SU-DHL-6 (cell line): ENCODE results near the gene ZNF583.

Experiments used
- EZH2phosphoT487 ChIP-seq: fragments of 200-600 bp; sonication (generic), shearing (Covaris generic); conservative IDR thresholded peaks from 2 replicates; pipeline ENCODE4 v1.6.1; 2018; ENCODE audit warnings: mild to moderate bottlenecking, antibody characterized with exemption, low read length, moderate library complexity, mixed read lengths
- TF ChIP-seq, protein P1 (sequence below): fragments of 200-600 bp; sonication (generic); IDR thresholded peaks from one replicate; pipeline ENCODE4 v1.5.1; 2017; ENCODE audit warnings: antibody characterized with exemption, mild to moderate bottlenecking, low read length, moderate library complexity; ENCODE audit not compliant: insufficient read depth, poor library complexity, severe bottlenecking

DNA sequence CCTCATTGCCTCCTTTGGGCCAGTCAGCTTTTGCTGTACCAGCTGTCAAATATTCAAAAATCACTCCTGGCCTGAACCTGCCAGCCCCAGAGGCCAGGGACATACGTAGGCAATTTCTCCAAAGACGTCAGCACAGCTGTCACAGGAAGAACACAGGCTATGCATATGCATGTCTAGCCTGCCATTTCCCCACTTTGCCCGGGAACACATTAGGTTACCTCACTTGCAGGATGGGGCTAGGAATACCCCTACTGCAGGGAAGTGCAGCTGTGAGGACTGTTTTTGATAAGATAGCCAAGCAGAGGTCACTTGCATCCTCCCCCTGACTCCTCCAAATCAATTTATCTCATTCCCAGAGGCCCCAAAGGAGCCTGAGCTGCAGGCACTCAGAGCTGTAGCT, 70.2 kb downstream of the ZNF583 start:
- TF ChIP-seq, protein P1, sequence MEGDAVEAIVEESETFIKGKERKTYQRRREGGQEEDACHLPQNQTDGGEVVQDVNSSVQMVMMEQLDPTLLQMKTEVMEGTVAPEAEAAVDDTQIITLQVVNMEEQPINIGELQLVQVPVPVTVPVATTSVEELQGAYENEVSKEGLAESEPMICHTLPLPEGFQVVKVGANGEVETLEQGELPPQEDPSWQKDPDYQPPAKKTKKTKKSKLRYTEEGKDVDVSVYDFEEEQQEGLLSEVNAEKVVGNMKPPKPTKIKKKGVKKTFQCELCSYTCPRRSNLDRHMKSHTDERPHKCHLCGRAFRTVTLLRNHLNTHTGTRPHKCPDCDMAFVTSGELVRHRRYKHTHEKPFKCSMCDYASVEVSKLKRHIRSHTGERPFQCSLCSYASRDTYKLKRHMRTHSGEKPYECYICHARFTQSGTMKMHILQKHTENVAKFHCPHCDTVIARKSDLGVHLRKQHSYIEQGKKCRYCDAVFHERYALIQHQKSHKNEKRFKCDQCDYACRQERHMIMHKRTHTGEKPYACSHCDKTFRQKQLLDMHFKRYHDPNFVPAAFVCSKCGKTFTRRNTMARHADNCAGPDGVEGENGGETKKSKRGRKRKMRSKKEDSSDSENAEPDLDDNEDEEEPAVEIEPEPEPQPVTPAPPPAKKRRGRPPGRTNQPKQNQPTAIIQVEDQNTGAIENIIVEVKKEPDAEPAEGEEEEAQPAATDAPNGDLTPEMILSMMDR, result no peak
- TF ChIP-seq EZH2phosphoT487, result no peak
